GM23338 (cell line): ENCODE measurements around the gene ASIC5. TPM values are rescaled to one million over a fixed set of nuclear protein-coding genes. Genes with fewer than 3 reads are reported as not detected.

Source experiments
- ATAC-seq: fragments of 200-7000 bp; cut with Tn5 transposase; 3 replicates; pipeline ENCODE4 v1.9.1; 2020
- DNase-seq: peaks from one replicate; pipeline ENCODE4 v3.0.0-alpha.2; 2015; ENCODE audit warnings: low spot score
- H2AFZ ChIP-seq: fragments of 200-600 bp; sonication (generic); 2 replicates; pipeline ENCODE4 v1.8.0; 2016; ENCODE audit warnings: antibody characterized with exemption, mild to moderate bottlenecking, moderate library complexity
- H3F3A ChIP-seq: fragments of 200-600 bp; sonication (generic); replicated peaks from 2 replicates; pipeline ENCODE4 v1.8.0; 2017; ENCODE audit warnings: antibody characterized with exemption, mixed run types, low read depth
- H3K27ac ChIP-seq: fragments of 200-600 bp; sonication (generic); 2 replicates; pipeline ENCODE4 v1.6.1; 2016; ENCODE audit warnings: low read depth
- H3K27me3 ChIP-seq: fragments of 200-600 bp; sonication (generic); 2 replicates; pipeline ENCODE4 v1.8.0; 2016; ENCODE audit warnings: mild to moderate bottlenecking, mixed run types, moderate library complexity; ENCODE audit not compliant: insufficient read depth
- H3K36me3 ChIP-seq: fragments of 200-600 bp; sonication (generic); 2 replicates; pipeline ENCODE4 v1.8.0; 2016; ENCODE audit warnings: mild to moderate bottlenecking; ENCODE audit not compliant: insufficient read depth
- H3K4me1 ChIP-seq: fragments of 200-600 bp; sonication (generic); 2 replicates; pipeline ENCODE4 v1.8.0; 2016; ENCODE audit warnings: mild to moderate bottlenecking, moderate library complexity; ENCODE audit not compliant: insufficient read depth
- H3K4me2 ChIP-seq: fragments of 200-600 bp; sonication (generic); 2 replicates; pipeline ENCODE4 v1.7.1; 2017; ENCODE audit warnings: mixed run types
- H3K4me3 ChIP-seq: fragments of 200-600 bp; sonication (generic); 2 replicates; pipeline ENCODE4 v1.6.1; 2016; ENCODE audit warnings: mixed run types
- H3K79me2 ChIP-seq: fragments of 200-600 bp; sonication (generic); replicated peaks from 2 replicates; pipeline ENCODE4 v1.8.0; 2017; ENCODE audit warnings: mild to moderate bottlenecking; ENCODE audit not compliant: insufficient read depth
- H3K9me2 ChIP-seq: fragments of 200-600 bp; sonication (generic); 2 replicates; pipeline ENCODE4 v1.8.0; 2017; ENCODE audit not compliant: insufficient read depth
- H4K20me1 ChIP-seq: fragments of 200-600 bp; sonication (generic); replicated peaks from 2 replicates; pipeline ENCODE4 v1.8.0; 2017; ENCODE audit warnings: mild to moderate bottlenecking; ENCODE audit not compliant: insufficient read depth
- H3K27ac Mint-ChIP-seq: 2 replicates; pipeline ENCODE4 v1.8.0; 2020; ENCODE audit warnings: inconsistent platforms, mild to moderate bottlenecking, moderate library complexity, mixed read lengths
- H3K27me3 Mint-ChIP-seq: 3 replicates; pipeline ENCODE4 v1.8.0; 2022; ENCODE audit warnings: low read depth, mild to moderate bottlenecking, moderate library complexity, mixed read lengths, inconsistent platforms; ENCODE audit not compliant: insufficient read depth, poor library complexity
- H3K36me3 Mint-ChIP-seq: 3 replicates; pipeline ENCODE4 v1.8.0; 2021; ENCODE audit warnings: low read depth, mild to moderate bottlenecking, inconsistent platforms, moderate library complexity, mixed read lengths
- H3K4me1 Mint-ChIP-seq: 3 replicates; pipeline ENCODE4 v1.8.0; 2020; ENCODE audit warnings: mild to moderate bottlenecking, inconsistent platforms, mixed read lengths
- H3K4me3 Mint-ChIP-seq: 3 replicates; pipeline ENCODE4 v1.8.0; 2021; ENCODE audit warnings: moderate library complexity, mild to moderate bottlenecking, inconsistent platforms, mixed read lengths
- H3K9me3 Mint-ChIP-seq: 3 replicates; pipeline ENCODE4 v1.8.0; 2020; ENCODE audit warnings: moderate library complexity, mild to moderate bottlenecking, inconsistent platforms, mixed read lengths
- EZH2 ChIP-seq: fragments of 200-600 bp; sonication (generic); IDR thresholded peaks from one replicate; pipeline ENCODE4 v1.8.0; 2017; ENCODE audit warnings: antibody characterized with exemption, mild to moderate bottlenecking, low read depth; ENCODE audit not compliant: unreplicated experiment
- NANOG ChIP-seq: IDR thresholded peaks from 2 replicates; pipeline ENCODE4 v1.6.1; 2016; ENCODE audit warnings: antibody characterized with exemption, borderline replicate concordance
- POLR2AphosphoS5 ChIP-seq: IDR thresholded peaks from 2 replicates; pipeline ENCODE4 v1.6.1; 2016; ENCODE audit warnings: antibody characterized with exemption, low read depth
- STAT1 ChIP-seq: IDR thresholded peaks from one replicate; pipeline ENCODE4 v1.6.1; 2016; ENCODE audit warnings: antibody characterized with exemption; ENCODE audit not compliant: unreplicated experiment
- ZNF114 ChIP-seq: fragments of 250-450 bp; sonication (Bioruptor Pico); IDR thresholded peaks from 2 replicates; pipeline ENCODE4 v1.5.0; 2020; ENCODE audit warnings: mild to moderate bottlenecking, moderate library complexity
- polyA plus RNA-seq: library from polyadenylated mRNA; unstranded; fragments of >200 nt; fragmentation: Nextera tagmentation; extraction: Ambion mirVana; gene quantifications from 2 replicates; pipeline ENCODE4 v1.2.1, GENCODE V29; 2016
- total RNA-seq: library from RNA; depleted of rRNA; stranded (reverse); fragments of >200 nt; shearing (Covaris generic); gene quantifications from 2 replicates; pipeline ENCODE4 v1.2.3, GENCODE V29; 2014
- TF ChIP-seq, protein P1 (sequence below): IDR thresholded peaks from one replicate; pipeline ENCODE4 v1.6.1; 2018; ENCODE audit warnings: antibody characterized with exemption; ENCODE audit not compliant: unreplicated experiment
- TF ChIP-seq, protein P2 (sequence below): IDR thresholded peaks from 2 replicates; pipeline ENCODE4 v1.6.1; 2016; ENCODE audit warnings: antibody characterized with exemption
- TF ChIP-seq, protein P3 (sequence below), 2 experiments: fragments of 200-600 bp in 1 of 2; sonication (generic) in 1 of 2; conservative IDR thresholded peaks; 2 replicates each; pipeline versions ENCODE4 v1.5.1 to v1.6.1; 2016 to 2017; ENCODE audit warnings: antibody characterized with exemption in 2 of 2, low read depth in 2 of 2, mild to moderate bottlenecking in 2 of 2, moderate library complexity in 1 of 2
- TF ChIP-seq, protein P4 (sequence below): fragments of 250-450 bp; sonication (Bioruptor Pico); IDR thresholded peaks from 2 replicates; pipeline ENCODE4 v1.5.0; 2020; ENCODE audit warnings: mild to moderate bottlenecking, moderate library complexity

Gene ASIC5
- total and polyA plus RNA-seq, 2 experiments from 2014 or later, result not detected

GRCh38 chr4:155799794-155800123, 66.3 kb downstream of the ASIC5 start:
- Histone ChIP-seq H3K4me1 (no peaks in the 10 kb centered on the region), H3K27ac (no peak overlapping the region), H3K79me2 (no peaks in the 10 kb centered on the region), H3K36me3 (no peaks in the 10 kb centered on the region), H4K20me1 (no peaks in the 10 kb centered on the region), H3F3A (no peaks in the 10 kb centered on the region), H3K4me2 (no peak overlapping the region), H3K27me3 (no peaks in the 10 kb centered on the region), H3K9me2 (no peaks in the 10 kb centered on the region), H2AFZ (no peak overlapping the region), H3K4me3 (no peak overlapping the region)
- no peaks in the 10 kb centered on the region for H3K27me3 Mint-ChIP-seq
- ATAC-seq, result no peak
- no peak for DNase-seq
- no peak overlapping the region for H3K27ac Mint-ChIP-seq
- TF ChIP-seq, protein P1, sequence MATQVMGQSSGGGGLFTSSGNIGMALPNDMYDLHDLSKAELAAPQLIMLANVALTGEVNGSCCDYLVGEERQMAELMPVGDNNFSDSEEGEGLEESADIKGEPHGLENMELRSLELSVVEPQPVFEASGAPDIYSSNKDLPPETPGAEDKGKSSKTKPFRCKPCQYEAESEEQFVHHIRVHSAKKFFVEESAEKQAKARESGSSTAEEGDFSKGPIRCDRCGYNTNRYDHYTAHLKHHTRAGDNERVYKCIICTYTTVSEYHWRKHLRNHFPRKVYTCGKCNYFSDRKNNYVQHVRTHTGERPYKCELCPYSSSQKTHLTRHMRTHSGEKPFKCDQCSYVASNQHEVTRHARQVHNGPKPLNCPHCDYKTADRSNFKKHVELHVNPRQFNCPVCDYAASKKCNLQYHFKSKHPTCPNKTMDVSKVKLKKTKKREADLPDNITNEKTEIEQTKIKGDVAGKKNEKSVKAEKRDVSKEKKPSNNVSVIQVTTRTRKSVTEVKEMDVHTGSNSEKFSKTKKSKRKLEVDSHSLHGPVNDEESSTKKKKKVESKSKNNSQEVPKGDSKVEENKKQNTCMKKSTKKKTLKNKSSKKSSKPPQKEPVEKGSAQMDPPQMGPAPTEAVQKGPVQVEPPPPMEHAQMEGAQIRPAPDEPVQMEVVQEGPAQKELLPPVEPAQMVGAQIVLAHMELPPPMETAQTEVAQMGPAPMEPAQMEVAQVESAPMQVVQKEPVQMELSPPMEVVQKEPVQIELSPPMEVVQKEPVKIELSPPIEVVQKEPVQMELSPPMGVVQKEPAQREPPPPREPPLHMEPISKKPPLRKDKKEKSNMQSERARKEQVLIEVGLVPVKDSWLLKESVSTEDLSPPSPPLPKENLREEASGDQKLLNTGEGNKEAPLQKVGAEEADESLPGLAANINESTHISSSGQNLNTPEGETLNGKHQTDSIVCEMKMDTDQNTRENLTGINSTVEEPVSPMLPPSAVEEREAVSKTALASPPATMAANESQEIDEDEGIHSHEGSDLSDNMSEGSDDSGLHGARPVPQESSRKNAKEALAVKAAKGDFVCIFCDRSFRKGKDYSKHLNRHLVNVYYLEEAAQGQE, result no peak
- no peak for TF ChIP-seq EZH2
- TF ChIP-seq NANOG, result no peak
- no peak for TF ChIP-seq STAT1
- no peak for TF ChIP-seq POLR2AphosphoS5
- TF ChIP-seq, protein P2, sequence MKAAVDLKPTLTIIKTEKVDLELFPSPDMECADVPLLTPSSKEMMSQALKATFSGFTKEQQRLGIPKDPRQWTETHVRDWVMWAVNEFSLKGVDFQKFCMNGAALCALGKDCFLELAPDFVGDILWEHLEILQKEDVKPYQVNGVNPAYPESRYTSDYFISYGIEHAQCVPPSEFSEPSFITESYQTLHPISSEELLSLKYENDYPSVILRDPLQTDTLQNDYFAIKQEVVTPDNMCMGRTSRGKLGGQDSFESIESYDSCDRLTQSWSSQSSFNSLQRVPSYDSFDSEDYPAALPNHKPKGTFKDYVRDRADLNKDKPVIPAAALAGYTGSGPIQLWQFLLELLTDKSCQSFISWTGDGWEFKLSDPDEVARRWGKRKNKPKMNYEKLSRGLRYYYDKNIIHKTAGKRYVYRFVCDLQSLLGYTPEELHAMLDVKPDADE, result no peak
- TF ChIP-seq ZNF114 (CRISPR knock-in tag), result no peak
- H3K36me3 Mint-ChIP-seq, result no peaks in the 10 kb centered on the region
- peaks cover 4% of the 10 kb centered on the region; the same call in 1 of the 3 replicates for H3K4me1 Mint-ChIP-seq
- H3K4me3 Mint-ChIP-seq, result no peak overlapping the region
- no peaks in the 10 kb centered on the region for H3K9me3 Mint-ChIP-seq

GRCh38 chr4:155799116-155799793, 66.8 kb downstream of the ASIC5 start:
- H3K27ac Mint-ChIP-seq, result no peak overlapping the region
- no peak for TF ChIP-seq NANOG
- TF ChIP-seq, protein P3, sequence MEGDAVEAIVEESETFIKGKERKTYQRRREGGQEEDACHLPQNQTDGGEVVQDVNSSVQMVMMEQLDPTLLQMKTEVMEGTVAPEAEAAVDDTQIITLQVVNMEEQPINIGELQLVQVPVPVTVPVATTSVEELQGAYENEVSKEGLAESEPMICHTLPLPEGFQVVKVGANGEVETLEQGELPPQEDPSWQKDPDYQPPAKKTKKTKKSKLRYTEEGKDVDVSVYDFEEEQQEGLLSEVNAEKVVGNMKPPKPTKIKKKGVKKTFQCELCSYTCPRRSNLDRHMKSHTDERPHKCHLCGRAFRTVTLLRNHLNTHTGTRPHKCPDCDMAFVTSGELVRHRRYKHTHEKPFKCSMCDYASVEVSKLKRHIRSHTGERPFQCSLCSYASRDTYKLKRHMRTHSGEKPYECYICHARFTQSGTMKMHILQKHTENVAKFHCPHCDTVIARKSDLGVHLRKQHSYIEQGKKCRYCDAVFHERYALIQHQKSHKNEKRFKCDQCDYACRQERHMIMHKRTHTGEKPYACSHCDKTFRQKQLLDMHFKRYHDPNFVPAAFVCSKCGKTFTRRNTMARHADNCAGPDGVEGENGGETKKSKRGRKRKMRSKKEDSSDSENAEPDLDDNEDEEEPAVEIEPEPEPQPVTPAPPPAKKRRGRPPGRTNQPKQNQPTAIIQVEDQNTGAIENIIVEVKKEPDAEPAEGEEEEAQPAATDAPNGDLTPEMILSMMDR (conservative IDR thresholded peaks at IDR 0.05; ENCODE audit: low read depth in 2 of 2), result no peak
- TF ChIP-seq, protein P4, sequence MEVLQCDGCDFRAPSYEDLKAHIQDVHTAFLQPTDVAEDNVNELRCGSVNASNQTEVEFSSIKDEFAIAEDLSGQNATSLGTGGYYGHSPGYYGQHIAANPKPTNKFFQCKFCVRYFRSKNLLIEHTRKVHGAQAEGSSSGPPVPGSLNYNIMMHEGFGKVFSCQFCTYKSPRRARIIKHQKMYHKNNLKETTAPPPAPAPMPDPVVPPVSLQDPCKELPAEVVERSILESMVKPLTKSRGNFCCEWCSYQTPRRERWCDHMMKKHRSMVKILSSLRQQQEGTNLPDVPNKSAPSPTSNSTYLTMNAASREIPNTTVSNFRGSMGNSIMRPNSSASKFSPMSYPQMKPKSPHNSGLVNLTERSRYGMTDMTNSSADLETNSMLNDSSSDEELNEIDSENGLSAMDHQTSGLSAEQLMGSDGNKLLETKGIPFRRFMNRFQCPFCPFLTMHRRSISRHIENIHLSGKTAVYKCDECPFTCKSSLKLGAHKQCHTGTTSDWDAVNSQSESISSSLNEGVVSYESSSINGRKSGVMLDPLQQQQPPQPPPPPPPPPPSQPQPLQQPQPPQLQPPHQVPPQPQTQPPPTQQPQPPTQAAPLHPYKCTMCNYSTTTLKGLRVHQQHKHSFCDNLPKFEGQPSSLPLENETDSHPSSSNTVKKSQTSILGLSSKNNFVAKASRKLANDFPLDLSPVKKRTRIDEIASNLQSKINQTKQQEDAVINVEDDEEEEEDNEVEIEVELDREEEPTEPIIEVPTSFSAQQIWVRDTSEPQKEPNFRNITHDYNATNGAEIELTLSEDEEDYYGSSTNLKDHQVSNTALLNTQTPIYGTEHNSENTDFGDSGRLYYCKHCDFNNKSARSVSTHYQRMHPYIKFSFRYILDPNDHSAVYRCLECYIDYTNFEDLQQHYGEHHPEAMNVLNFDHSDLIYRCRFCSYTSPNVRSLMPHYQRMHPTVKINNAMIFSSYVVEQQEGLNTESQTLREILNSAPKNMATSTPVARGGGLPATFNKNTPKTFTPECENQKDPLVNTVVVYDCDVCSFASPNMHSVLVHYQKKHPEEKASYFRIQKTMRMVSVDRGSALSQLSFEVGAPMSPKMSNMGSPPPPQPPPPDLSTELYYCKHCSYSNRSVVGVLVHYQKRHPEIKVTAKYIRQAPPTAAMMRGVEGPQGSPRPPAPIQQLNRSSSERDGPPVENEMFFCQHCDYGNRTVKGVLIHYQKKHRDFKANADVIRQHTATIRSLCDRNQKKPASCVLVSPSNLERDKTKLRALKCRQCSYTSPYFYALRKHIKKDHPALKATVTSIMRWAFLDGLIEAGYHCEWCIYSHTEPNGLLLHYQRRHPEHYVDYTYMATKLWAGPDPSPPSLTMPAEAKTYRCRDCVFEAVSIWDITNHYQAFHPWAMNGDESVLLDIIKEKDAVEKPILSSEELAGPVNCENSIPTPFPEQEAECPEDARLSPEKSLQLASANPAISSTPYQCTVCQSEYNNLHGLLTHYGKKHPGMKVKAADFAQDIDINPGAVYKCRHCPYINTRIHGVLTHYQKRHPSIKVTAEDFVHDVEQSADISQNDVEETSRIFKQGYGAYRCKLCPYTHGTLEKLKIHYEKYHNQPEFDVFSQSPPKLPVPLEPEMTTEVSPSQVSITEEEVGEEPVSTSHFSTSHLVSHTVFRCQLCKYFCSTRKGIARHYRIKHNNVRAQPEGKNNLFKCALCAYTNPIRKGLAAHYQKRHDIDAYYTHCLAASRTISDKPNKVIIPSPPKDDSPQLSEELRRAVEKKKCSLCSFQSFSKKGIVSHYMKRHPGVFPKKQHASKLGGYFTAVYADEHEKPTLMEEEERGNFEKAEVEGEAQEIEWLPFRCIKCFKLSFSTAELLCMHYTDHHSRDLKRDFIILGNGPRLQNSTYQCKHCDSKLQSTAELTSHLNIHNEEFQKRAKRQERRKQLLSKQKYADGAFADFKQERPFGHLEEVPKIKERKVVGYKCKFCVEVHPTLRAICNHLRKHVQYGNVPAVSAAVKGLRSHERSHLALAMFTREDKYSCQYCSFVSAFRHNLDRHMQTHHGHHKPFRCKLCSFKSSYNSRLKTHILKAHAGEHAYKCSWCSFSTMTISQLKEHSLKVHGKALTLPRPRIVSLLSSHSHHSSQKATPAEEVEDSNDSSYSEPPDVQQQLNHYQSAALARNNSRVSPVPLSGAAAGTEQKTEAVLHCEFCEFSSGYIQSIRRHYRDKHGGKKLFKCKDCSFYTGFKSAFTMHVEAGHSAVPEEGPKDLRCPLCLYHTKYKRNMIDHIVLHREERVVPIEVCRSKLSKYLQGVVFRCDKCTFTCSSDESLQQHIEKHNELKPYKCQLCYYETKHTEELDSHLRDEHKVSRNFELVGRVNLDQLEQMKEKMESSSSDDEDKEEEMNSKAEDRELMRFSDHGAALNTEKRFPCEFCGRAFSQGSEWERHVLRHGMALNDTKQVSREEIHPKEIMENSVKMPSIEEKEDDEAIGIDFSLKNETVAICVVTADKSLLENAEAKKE (CRISPR knock-in tag), result no peak

More at GRCh38 chr4:155799116-155799793, 66.8 kb downstream of the ASIC5 start:
- Histone ChIP-seq H2AFZ (no peak overlapping the region), H3K27ac (no peak overlapping the region), H3K4me1 (no peaks in the 10 kb centered on the region), H3F3A (no peaks in the 10 kb centered on the region), H3K36me3 (no peaks in the 10 kb centered on the region), H3K27me3 (no peaks in the 10 kb centered on the region), H3K79me2 (no peaks in the 10 kb centered on the region), H3K4me3 (no peak overlapping the region), H3K9me2 (no peaks in the 10 kb centered on the region), H3K4me2 (no peak overlapping the region), H4K20me1 (no peaks in the 10 kb centered on the region)
- Mint-ChIP-seq H3K4me1 (peaks cover 4% of the 10 kb centered on the region; the same call in 1 of the 3 replicates), H3K9me3 (no peaks in the 10 kb centered on the region), H3K36me3 (no peaks in the 10 kb centered on the region), H3K4me3 (no peak overlapping the region), H3K27me3 (no peaks in the 10 kb centered on the region)
- no peak for DNase-seq
- ATAC-seq, result no peak
